ENCODE results near the gene LHPP. TPM values are rescaled to one million over a fixed set of nuclear protein-coding genes. Genes with fewer than 3 reads are reported as not detected.

Gene LHPP
- total RNA-seq, 1 donor from 2014 or later = 24.5 TPM

DNA sequence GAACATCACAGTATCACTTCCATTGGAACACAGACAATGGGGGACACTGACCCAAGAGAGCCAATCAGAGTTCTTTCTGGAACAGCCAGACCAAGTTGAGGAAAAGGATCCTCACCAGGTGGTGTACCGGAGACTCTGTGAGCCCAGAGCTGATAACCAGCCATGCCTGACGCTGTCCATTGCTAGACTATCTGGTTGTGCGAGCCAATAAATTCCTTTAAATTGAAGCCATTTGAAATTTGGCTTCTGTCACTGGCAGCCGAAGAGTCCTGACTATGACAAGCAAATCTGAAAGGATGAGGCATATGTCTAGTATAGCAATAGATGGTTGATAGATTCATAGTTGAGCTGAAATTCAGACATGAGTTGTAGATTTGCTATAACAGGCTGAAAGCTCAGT is 3.1 kb upstream of the LHPP start:
- peaks cover 29% of the 10 kb centered on the region for H3K4me1 Mint-ChIP-seq
- H4K20me1 ChIP-seq (ENCODE audit: low read depth) = no peaks in the 10 kb centered on the region
- no peak overlapping the region for H3K4me3 ChIP-seq
- no peak overlapping the region for H3K9ac ChIP-seq
- peaks cover 8% of the 10 kb centered on the region for H3K79me2 ChIP-seq (ENCODE audit: low read depth)
- peaks cover 9% of the 10 kb centered on the region for H3K4me1 ChIP-seq
- H3K36me3 Mint-ChIP-seq = no peaks in the 10 kb centered on the region
- no peak overlapping the region for H3K4me2 ChIP-seq
- H3K9me3 Mint-ChIP-seq = no peaks in the 10 kb centered on the region
- H3K4me3 Mint-ChIP-seq = no peak overlapping the region
- TF ChIP-seq, protein P1, sequence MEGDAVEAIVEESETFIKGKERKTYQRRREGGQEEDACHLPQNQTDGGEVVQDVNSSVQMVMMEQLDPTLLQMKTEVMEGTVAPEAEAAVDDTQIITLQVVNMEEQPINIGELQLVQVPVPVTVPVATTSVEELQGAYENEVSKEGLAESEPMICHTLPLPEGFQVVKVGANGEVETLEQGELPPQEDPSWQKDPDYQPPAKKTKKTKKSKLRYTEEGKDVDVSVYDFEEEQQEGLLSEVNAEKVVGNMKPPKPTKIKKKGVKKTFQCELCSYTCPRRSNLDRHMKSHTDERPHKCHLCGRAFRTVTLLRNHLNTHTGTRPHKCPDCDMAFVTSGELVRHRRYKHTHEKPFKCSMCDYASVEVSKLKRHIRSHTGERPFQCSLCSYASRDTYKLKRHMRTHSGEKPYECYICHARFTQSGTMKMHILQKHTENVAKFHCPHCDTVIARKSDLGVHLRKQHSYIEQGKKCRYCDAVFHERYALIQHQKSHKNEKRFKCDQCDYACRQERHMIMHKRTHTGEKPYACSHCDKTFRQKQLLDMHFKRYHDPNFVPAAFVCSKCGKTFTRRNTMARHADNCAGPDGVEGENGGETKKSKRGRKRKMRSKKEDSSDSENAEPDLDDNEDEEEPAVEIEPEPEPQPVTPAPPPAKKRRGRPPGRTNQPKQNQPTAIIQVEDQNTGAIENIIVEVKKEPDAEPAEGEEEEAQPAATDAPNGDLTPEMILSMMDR (IDR thresholded peaks at IDR 0.05) = no peak
- TF ChIP-seq EZH2 (IDR thresholded peaks at IDR 0.05) (no peak), EZH2phosphoT487 (IDR thresholded peaks at IDR 0.05) (no peak)
- no peak overlapping the region for H3K27ac Mint-ChIP-seq
- H3F3A ChIP-seq (ENCODE audit: low read depth) = no peaks in the 10 kb centered on the region
- H2AFZ ChIP-seq (replicated peaks) = no peak overlapping the region
- no peak for DNase-seq (ENCODE audit: low spot score)
- H3K27me3 Mint-ChIP-seq (ENCODE audit: insufficient read depth, low read depth) = peaks cover 23% of the 10 kb centered on the region
- H3K27ac ChIP-seq = no peak overlapping the region
- H3K36me3 ChIP-seq = no peaks in the 10 kb centered on the region
- peaks cover 61% of the 10 kb centered on the region for H3K27me3 ChIP-seq
- no peaks in the 10 kb centered on the region for H3K9me3 ChIP-seq (ENCODE audit: low read depth)

DNA sequence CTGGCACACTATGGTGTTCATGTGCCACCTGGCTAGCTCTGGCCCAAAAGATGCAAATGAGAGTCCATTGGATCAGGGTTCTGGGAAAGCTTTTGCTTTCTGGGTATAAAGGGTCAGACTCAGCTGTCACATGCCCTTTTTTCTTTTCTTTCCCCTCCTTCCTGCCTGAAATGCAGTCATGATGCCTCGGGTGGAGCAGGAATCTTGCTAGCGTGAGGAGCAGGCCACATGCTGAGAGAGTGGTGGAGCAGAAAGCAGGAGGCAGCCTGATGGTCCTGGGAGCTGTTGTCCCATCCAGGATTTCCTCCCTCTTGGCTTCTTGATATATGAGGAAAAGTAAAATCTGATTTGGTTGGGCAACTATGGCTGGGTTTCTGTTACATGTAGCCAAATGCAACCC is 2.7 kb upstream of the LHPP start:
- Histone ChIP-seq H3K4me3 (no peak overlapping the region), H3K9me3 (ENCODE audit: low read depth) (no peaks in the 10 kb centered on the region), H3K79me2 (ENCODE audit: low read depth) (peaks cover 8% of the 10 kb centered on the region), H4K20me1 (ENCODE audit: low read depth) (no peaks in the 10 kb centered on the region), H3K9ac (no peak overlapping the region), H3K4me2 (no peak overlapping the region), H3K4me1 (peaks cover 9% of the 10 kb centered on the region), H3K36me3 (no peaks in the 10 kb centered on the region), H3F3A (ENCODE audit: low read depth) (no peaks in the 10 kb centered on the region), H3K27ac (no peak overlapping the region), H2AFZ (replicated peaks) (no peak overlapping the region), H3K27me3 (peaks cover 57% of the 10 kb centered on the region)
- TF ChIP-seq EZH2phosphoT487 (IDR thresholded peaks at IDR 0.05) = no peak
- no peak for TF ChIP-seq EZH2 (IDR thresholded peaks at IDR 0.05)
- TF ChIP-seq, protein P1 (IDR thresholded peaks at IDR 0.05) = no peak
- no peak for DNase-seq (ENCODE audit: low spot score)
- Mint-ChIP-seq H3K9me3 (no peaks in the 10 kb centered on the region), H3K27me3 (ENCODE audit: insufficient read depth, low read depth) (peaks cover 23% of the 10 kb centered on the region), H3K4me3 (no peak overlapping the region), H3K27ac (no peak overlapping the region), H3K4me1 (peaks cover 29% of the 10 kb centered on the region), H3K36me3 (no peaks in the 10 kb centered on the region)

GRCh38 chr10:124459395-124459794 is 2.2 kb upstream of the LHPP start:
- H3K4me1 ChIP-seq = peaks cover 5% of the 10 kb centered on the region
- peaks cover 8% of the 10 kb centered on the region for H3K79me2 ChIP-seq (ENCODE audit: low read depth)
- H2AFZ ChIP-seq (replicated peaks) = no peak overlapping the region
- no peak for DNase-seq (ENCODE audit: low spot score)
- no peaks in the 10 kb centered on the region for H4K20me1 ChIP-seq (ENCODE audit: low read depth)
- Mint-ChIP-seq H3K4me3 (no peak overlapping the region), H3K27me3 (ENCODE audit: insufficient read depth, low read depth) (peaks cover 25% of the 10 kb centered on the region), H3K27ac (no peak overlapping the region), H3K4me1 (peaks cover 32% of the 10 kb centered on the region), H3K9me3 (no peaks in the 10 kb centered on the region), H3K36me3 (no peaks in the 10 kb centered on the region)
- no peak for TF ChIP-seq EZH2phosphoT487 (IDR thresholded peaks at IDR 0.05)
- no peak for TF ChIP-seq EZH2 (IDR thresholded peaks at IDR 0.05)
- TF ChIP-seq, protein P1 (IDR thresholded peaks at IDR 0.05) = no peak
- no peaks in the 10 kb centered on the region for H3K36me3 ChIP-seq
- no peak overlapping the region for H3K9ac ChIP-seq
- H3K27ac ChIP-seq = no peak overlapping the region
- no peaks in the 10 kb centered on the region for H3K9me3 ChIP-seq (ENCODE audit: low read depth)
- peaks cover 52% of the 10 kb centered on the region for H3K27me3 ChIP-seq
- H3K4me2 ChIP-seq = no peak overlapping the region
- H3K4me3 ChIP-seq = no peak overlapping the region
- H3F3A ChIP-seq (ENCODE audit: low read depth) = no peaks in the 10 kb centered on the region

Measured in neural progenitor cell (in vitro differentiated cells).